Heart left ventricle (tissue), 13 donors: ENCODE measurements around the gene MAPK8.

Experiments
- CTCF ChIP-seq, 12 donors: fragments of 200-600 bp; sonication (generic) in 4 of 12; IDR thresholded peaks; one replicate each; pipeline versions ENCODE4 v1.5.0 to v1.8.0; 2018 to 2022; ENCODE audit warnings: antibody characterized with exemption in 12 of 12, mild to moderate bottlenecking in 5 of 12
- POLR2A ChIP-seq, 2 donors: fragments of 450-650 bp; IDR thresholded peaks; one replicate each; pipeline ENCODE4 v1.6.1; 2017; ENCODE audit warnings: antibody characterized with exemption in 2 of 2, mild to moderate bottlenecking in 2 of 2, moderate library complexity in 2 of 2
- donor health status: ischemic (EF 13 %, LVEDD 7.1; RV severe dilation, severe dysfunction).
- donor health status: DM: no; HTN: yes; CAD: no.
- donor health status: DM: no; HTN: no; CAD: no.
- donor health status: ischemic (EF 25% LVEDD 6.9; RV normal size, moderate dysfunction).
- donor health status: ischemic (EF 25% LVEDD 5.7; RV mildly dilated, moderate dysfunction).
- donor health status: ischemic (EF 35%, LVEDD 5.7; RV mildly dilated, moderate dysfunction).
- donor health status: nonischemic (EF 11% LVEDD 7.7; RV severe dilation, severe dysfunction).
- donor health status: DM: yes; HTN: yes; CAD: no.
- donor health status: PGD.
- donor health status: ischemic (EF 29% LVEDD 5.4; RV normal size, mild dysfunction).
- donor health status: nonischemic (EF 23%, LVEDD 6.1; RV moderate dilation, normal function).

- TF ChIP-seq POLR2A (IDR thresholded peaks at IDR 0.05) (no peak), CTCF (IDR thresholded peaks at IDR 0.05) (no peak)
These were observed 131.1 kb downstream of the MAPK8 start for GRCh38 chr10:48437546-48437945.
